Esophagus mucosa (tissue), 1 donor: ENCODE measurements around the gene MON2. TPM values are rescaled to one million over a fixed set of nuclear protein-coding genes. Genes with fewer than 3 reads are reported as not detected.
"Not testable (repeated sequence)": the region's sequence is repeated elsewhere in the genome, so short reads cannot be mapped to it uniquely, and the experiment has no call there.

Experiments used
- ATAC-seq: fragments of 200-7000 bp; cut with Tn5 transposase; one replicate; pipeline ENCODE4 v1.9.1; 2020
- total RNA-seq: library from RNA; stranded (reverse); gene quantifications from one replicate; pipeline ENCODE4 v1.2.4, GENCODE V29; 2023
- donor health status: DM: yes; HTN: yes; CAD: no.

The MON2 gene
- total RNA-seq = 30.9 TPM

GRCh38 chr12:62466594-62467491, at the start of gene MON2:
MON2 (plus strand) TSS chr12:62466826; CDS start chr12:62467208, 382 bp downstream.
- ATAC-seq = peak; percentile 98

GRCh38 chr12:62426089-62426488, 40.5 kb upstream of the MON2 start:
- ATAC-seq = no peak

- no peak for ATAC-seq
Observed at GRCh38 chr12:62429457-62429856, 37.2 kb upstream of the MON2 start.

- peak; percentile 71 for ATAC-seq
Observed at GRCh38 chr12:62434494-62435302, 31.9 kb upstream of the MON2 start.

GRCh38 chr12:62435303-62436163, 31.1 kb upstream of the MON2 start:
- peak; percentile 65 for ATAC-seq

GRCh38 chr12:62436164-62436503, 30.5 kb upstream of the MON2 start:
- peak; percentile 8 for ATAC-seq

- ATAC-seq = no peak
Observed at GRCh38 chr12:62438098-62438692, 28.4 kb upstream of the MON2 start.

GRCh38 chr12:62446754-62447452, 19.7 kb upstream of the MON2 start:
- no peak for ATAC-seq

GRCh38 chr12:62448436-62448835, 18.2 kb upstream of the MON2 start:
- no peak for ATAC-seq

- not testable (repeated sequence) for ATAC-seq
Observed at GRCh38 chr12:62455429-62455828, 11.2 kb upstream of the MON2 start.

GRCh38 chr12:62458626-62459025, 8.0 kb upstream of the MON2 start:
- ATAC-seq = no peak

- no peak for ATAC-seq
Observed at GRCh38 chr12:62459976-62460375, 6.7 kb upstream of the MON2 start.

GRCh38 chr12:62461171-62461837, 5.3 kb upstream of the MON2 start:
- ATAC-seq = not testable (repeated sequence)

- ATAC-seq = not testable (repeated sequence)
Observed at GRCh38 chr12:62463252-62463651, 3.4 kb upstream of the MON2 start.

GRCh38 chr12:62466018-62466593, 520 bp upstream of the MON2 start:
- ATAC-seq = peak; percentile 45

GRCh38 chr12:62468397-62468796, 1.8 kb downstream of the MON2 start:
- no peak for ATAC-seq

GRCh38 chr12:62468935-62469334, 2.3 kb downstream of the MON2 start:
- ATAC-seq = no peak

- no peak for ATAC-seq
Observed at GRCh38 chr12:62469704-62470103, 3.1 kb downstream of the MON2 start.

GRCh38 chr12:62471734-62472133, 5.1 kb downstream of the MON2 start:
- no peak for ATAC-seq

- ATAC-seq = no peak
Observed at GRCh38 chr12:62472472-62472871, 5.8 kb downstream of the MON2 start.
